ENCODE measurements around the gene HSD17B2. TPM values are rescaled to one million over a fixed set of nuclear protein-coding genes. Genes with fewer than 3 reads are reported as not detected.
"Not testable (repeated sequence)": the region's sequence is repeated elsewhere in the genome, so short reads cannot be mapped to it uniquely, and the experiment has no call there.

Gene HSD17B2
- not detected for total RNA-seq
- long read RNA-seq, result 0 reads

DNA sequence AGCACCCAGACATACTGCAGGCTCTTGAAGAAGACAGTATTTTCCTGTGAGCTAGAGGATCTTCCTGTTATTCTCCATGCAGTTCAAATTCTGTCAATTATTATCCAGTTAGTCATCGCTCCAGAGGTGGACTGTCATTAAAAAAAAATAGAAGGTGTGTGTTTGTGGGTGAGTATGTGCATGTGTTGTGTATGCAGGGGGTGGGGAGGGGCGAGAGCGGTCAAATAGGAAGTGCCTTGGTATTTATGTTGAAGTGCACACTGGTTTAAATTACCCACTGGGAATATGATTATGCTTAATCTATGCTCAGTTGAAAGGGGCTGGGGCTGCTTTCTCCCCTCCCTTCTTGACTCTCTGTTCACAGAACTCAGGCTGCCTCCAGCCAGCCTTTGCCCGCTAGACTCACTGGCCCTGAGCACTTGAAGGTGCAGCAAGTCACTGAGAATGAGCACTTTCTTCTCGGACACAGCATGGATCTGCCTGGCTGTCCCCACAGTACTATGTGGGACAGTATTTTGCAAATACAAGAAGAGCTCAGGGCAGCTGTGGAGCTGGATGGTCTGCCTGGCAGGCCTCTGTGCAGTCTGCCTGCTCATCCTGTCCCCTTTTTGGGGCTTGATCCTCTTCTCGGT is at the start of gene HSD17B2:
HSD17B2 (plus strand) TSS at position 273 of the 632 bp plus-strand sequence; CDS start at position 445, 172 bp downstream.
- no peak for DNase-seq (ENCODE audit: low spot score)
- intact Hi-C loops (cut with DNase I), result no loop called here

DNA sequence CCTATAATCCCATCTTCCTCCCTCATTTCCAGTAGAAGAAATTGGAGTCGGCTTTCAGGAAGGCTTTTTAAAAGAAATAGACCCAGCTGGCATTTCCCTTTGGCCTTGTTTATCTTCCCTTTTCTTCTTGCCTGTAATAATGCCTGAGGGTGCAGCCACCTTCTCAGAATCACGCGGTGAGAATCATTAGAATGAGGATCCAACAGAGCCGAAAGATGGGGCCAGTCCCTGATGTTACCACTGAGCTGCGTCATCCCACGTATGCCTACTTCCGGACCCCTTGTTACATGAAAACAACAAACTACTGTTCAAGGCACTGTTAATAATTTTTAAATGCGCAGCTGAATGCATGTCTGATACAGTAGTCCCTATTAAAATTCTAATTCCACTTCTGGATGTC is 47.9 kb upstream of the HSD17B2 start:
- intact Hi-C loops (cut with DNase I), result no loop called here
- no peak for DNase-seq (ENCODE audit: low spot score)

DNA sequence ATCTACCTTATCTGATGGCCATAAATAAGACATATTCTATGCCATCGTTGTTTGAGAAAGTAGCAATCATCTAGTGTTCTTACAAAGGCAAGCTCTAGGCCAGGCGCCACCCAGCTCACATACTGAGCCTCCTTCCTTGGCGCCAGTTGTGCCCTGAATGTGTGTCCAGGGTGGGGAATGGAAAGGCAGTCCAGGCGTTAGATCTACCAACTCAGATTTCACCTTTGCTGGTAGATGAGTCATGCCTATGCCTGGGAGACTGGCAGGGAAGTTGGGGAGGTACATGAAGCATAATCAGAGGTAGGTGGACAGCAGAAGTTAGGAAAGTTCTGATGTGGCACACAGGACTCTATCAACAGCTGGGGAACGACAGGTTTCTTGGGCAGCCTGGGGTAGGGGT is 47.3 kb upstream of the HSD17B2 start:
- intact Hi-C loops (cut with DNase I), result no loop called here
- no peak for DNase-seq (ENCODE audit: low spot score)

DNA sequence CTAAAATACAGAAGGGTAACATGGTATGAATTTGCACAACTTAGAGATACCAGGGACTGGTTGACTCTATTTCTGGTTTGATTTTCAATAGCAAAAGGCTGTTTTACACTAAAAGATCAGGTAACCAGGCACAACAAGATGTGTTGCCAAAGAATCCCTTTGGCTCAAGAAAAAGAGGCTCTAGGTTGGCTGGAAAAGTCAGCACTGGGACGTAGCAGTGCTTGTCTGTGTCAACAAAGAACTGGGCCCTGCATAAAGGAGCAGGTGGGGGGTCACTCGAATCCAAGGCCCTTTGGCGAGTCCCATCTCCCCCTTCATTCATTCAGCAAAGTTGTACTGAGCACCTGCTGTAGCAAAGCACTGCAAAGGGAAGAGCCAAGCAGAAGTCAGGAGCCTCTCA is 42.2 kb upstream of the HSD17B2 start:
- intact Hi-C loops (cut with DNase I), result no loop called here
- DNase-seq (ENCODE audit: low spot score), result no peak

DNA sequence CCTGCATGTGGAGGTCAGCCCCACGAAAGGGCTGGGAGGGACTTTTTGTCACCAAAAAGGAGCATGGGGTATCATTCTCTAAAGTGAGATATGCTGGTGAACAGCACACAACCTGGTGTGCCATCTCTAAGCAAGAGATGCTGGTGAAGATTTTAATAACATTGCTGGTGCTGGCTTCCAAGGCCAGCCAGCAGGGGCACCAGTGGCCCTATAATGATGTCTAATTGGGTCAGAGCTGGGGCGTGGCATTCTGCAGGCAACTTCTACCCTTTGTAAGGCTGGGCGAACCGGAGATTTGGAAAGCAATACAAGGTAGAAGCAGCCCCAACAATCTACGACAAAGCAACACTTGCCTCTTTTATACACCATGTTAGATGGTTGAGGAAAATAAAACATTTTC is 40.6 kb upstream of the HSD17B2 start:
- intact Hi-C loops (cut with DNase I), result no loop called here
- DNase-seq (ENCODE audit: low spot score), result no peak

- intact Hi-C loops (cut with DNase I), result no loop called here
These were observed 39.4 kb upstream of the HSD17B2 start for GRCh38 chr16:81995651-81996050.

GRCh38 chr16:81996664-81997509 is 38.2 kb upstream of the HSD17B2 start:
- no peak for DNase-seq (ENCODE audit: low spot score)
- intact Hi-C loops (cut with DNase I), result no loop called here

More at GRCh38 chr16:81995651-81996050, 39.4 kb upstream of the HSD17B2 start:
- DNase-seq (ENCODE audit: low spot score), result no peak

DNA sequence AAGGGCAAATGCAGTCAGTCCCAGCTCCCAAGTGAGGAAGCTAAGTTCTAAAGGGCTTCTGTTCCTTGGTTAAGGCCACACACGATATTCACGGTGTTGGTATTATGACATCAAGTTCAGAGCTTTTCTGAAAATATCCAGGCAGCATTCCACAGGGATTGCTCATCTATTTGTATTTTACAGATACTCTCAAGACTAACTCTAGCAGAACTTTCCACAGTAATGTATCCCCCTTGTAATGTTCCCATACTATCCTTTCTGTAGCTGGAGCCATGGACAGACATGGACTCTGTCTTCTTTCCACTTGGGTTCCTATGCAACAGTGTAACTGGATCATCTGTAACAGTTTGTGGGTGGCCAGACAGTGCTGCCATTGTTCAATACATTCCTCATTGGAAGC is 37.3 kb upstream of the HSD17B2 start:
- intact Hi-C loops (cut with DNase I), result no loop called here
- no peak for DNase-seq (ENCODE audit: low spot score)

DNA sequence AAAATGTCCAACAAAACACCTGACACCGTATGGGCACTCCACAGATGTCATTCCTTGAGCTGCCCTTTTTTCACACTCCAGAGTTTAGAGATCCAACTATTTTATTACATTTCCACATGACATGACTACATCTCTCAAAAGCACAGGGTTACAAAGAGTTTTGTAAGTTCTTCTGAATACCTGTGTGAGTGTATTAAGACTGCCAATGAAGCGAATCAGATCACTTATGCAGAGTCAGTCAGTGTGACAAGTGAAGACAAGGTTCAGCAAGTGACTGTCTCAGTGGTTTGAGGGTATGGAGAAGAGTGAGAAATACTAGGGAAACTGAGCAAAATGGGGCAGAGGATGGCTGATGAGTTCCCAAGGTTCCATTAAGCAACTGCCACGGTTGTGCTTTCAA is 32.2 kb upstream of the HSD17B2 start:
- intact Hi-C loops (cut with DNase I), result no loop called here
- no peak for DNase-seq (ENCODE audit: low spot score)

DNA sequence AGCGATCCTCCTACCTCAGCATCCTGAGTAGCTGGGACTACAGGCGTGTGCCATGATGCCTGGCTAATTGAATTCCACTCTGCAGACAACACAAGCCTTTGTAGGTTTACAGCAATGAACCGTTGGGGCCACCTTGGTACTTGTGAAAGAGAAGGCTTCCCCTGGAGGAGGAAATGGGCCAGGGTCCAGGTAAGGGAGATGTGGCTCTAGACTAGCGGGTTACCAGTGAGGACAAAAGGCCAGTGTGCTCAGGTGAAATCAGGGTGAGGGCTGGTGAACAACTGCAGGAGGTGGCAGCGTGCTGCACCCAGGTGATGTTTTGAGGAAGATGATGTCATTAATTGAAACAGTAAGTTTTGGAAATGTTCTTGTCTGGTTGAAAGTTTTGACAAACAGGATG is 30.5 kb upstream of the HSD17B2 start:
- DNase-seq (ENCODE audit: low spot score), result no peak

DNA sequence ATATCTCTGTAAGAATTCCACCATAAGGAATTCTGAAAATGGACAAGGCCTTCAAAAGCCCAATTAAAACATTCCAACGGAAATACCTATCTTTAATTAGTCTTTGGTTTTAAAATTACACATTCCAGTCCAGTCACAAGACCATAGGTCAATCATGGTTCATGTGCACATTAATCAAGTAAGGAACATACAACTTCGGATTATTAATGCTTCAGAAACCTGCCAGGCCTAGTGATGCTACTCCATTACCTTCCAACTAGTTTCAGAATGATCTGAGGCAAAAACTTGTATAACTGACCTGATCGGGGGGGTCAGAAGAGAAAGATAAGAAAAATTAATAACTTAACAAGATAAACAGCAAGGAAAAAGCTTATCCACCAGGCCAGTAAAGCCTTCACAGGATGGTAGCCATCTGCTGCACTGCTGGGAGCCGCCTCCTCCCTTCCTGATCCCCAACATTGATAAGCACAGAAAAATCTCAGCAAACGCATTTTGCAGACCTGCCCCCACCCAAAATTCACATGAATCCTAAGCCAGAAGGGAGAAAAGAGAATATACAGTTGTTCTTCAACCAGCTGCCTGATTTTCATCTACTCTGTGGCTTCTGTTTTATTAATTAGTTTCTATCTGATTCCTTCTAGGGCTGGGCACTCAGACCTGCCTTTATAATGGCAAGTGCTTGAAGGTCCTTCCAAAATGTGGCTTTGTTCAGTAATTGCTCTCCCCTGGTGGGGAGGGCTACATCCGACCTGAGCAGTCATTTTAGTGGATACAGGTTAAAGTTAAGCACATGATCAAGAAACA is 29.8 kb upstream of the HSD17B2 start:
- DNase-seq (ENCODE audit: low spot score), result no peak
- intact Hi-C loops (cut with DNase I), result no loop called here

More for the DNA sequence above, 30.5 kb upstream of the HSD17B2 start:
- intact Hi-C loops (cut with DNase I), result no loop called here

GRCh38 chr16:82006036-82006435 is 29.0 kb upstream of the HSD17B2 start:
- no peak for DNase-seq (ENCODE audit: low spot score)
- intact Hi-C loops (cut with DNase I), result no loop called here

DNA sequence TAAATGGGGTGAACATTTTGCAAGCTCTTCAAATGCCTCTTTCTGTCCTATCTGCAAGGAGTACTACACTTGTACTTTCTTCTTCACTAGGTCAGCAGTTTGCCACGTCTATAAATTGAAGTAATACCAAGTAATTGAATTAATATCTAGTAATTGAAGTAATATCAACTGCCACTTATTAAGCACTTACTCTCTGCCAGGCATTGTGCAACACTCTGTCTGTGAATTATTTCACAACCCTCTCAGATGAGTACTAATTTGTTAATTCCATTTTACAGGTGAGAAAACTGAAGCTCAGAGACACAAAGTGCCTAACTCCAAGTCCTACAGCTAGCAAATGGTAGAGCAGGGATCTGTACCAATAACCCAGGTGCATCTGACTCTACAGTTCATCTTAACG is 27.9 kb upstream of the HSD17B2 start:
- DNase-seq (ENCODE audit: low spot score), result no peak
- intact Hi-C loops (cut with DNase I), result no loop called here

DNA sequence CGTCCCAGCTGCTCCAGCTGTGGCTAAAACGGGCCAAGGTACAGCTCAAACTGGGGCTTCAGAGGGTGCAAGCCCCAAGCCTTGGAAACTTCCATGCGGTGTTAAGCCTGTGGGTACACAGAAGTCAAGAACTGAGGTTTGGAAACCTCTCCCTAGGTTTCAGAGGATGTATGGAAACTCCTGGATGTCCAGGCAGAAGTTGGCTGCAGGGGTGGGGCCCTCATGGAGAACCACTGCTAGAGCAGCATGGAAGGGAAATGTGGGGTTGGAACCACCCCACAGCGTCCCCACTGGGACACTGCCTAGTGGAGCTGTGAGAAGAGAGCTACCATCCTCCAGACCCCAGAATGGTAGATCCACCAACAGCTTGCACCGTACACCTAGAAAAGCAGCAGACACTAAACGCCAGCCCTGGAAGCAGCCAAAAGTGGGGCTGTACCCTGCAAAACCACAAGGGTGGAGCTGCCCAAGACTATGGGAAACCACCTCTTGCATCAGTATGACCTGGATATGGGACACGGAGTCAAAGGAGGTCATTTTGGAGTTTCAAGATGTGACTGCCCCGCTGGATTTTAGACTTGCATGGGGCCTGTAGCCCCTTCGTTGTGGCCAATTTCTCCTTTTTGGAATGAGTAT is 26.0 kb upstream of the HSD17B2 start:
- intact Hi-C loops (cut with DNase I), result no loop called here
- DNase-seq (ENCODE audit: low spot score), result no peak

GRCh38 chr16:82009789-82010188 is 25.3 kb upstream of the HSD17B2 start:
- intact Hi-C loops (cut with DNase I); DNase-seq (ENCODE audit: low spot score): not testable (repeated sequence)

DNA sequence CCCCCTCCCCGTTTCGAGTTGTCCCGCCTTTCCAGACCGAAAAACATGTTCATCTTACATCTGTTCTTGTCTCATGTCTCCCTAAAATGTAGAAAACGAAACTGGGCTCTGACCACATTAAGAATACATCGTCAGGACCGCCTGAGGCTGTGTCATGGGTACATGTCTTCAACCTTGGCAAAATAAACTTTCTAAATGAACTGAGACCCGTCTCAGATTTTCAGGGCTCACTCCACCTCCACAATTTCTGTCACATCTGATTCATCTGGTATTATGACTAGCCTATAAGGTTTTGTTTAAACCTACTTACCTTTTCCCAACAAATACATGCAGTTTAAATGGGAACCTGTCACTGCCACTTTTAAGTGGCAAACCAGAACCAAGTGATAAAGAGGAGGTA is 24.4 kb upstream of the HSD17B2 start:
- no peak for DNase-seq (ENCODE audit: low spot score)
- intact Hi-C loops (cut with DNase I), result no loop called here

GRCh38 chr16:82011199-82011641 is 23.8 kb upstream of the HSD17B2 start, which contains the start of gene SDR42E1:
Gene SDR42E1, minus strand, starts transcription at chr16:82011470. Its CDS starts 10,612 bp downstream, at chr16:82000858.
- DNase-seq (ENCODE audit: low spot score), result no peak
- intact Hi-C loops (cut with DNase I), result no loop called here

DNA sequence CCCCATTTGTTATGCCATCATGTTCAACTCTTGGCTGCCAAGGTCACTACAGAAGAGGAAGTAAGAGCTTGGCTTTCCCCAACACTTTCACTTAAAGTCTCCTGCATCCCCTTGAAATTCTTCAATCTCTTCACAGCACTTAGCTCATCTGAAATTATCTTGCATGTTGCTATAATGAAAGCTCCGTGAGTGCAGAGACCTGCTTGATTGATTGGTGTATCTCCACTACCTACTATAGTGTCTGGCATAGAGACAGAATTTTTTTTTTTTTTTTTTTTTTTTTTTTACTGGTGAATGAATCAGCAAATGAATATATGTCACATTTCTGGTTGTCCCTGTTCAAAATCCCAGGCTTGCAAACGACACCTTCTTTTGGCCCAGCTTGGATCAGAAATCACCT is 21.9 kb upstream of the HSD17B2 start:
- intact Hi-C loops (cut with DNase I), result no loop called here
- no peak for DNase-seq (ENCODE audit: low spot score)

- DNase-seq (ENCODE audit: low spot score), result no peak
- intact Hi-C loops (cut with DNase I), result no loop called here
These were observed 18.8 kb upstream of the HSD17B2 start for GRCh38 chr16:82016263-82016662.

- intact Hi-C loops (cut with DNase I), result no loop called here
- DNase-seq (ENCODE audit: low spot score), result no peak
These were observed 18.1 kb upstream of the HSD17B2 start for GRCh38 chr16:82016964-82017363.

All from cardiac septum (tissue), 1 donor.